ENCODE results near the gene ASXL3.
A peak's percentile ranks its signal among the peaks of the same experiment; 100 is the strongest.

The ASXL3 gene

GRCh38 chr18:33699372-33699771 is 121.4 kb downstream of the ASXL3 start:
- no peak for TF ChIP-seq ZFP30 (CRISPR knock-in tag; IDR thresholded peaks at IDR 0.05)
- no peak for TF ChIP-seq POU6F1 (CRISPR knock-in tag; IDR thresholded peaks at IDR 0.05; ENCODE audit: borderline replicate concordance, low read depth)
- TF ChIP-seq GLIS3 (CRISPR knock-in tag; IDR thresholded peaks at IDR 0.05): no peak
- no peak for TF ChIP-seq CREB5 (CRISPR knock-in tag; IDR thresholded peaks at IDR 0.05; ENCODE audit: low read depth)
- TF ChIP-seq CSRNP3 (CRISPR knock-in tag; IDR thresholded peaks at IDR 0.05): no peak
- no peak for TF ChIP-seq SNAI2 (CRISPR knock-in tag; IDR thresholded peaks at IDR 0.05)
- TF ChIP-seq CSDC2 (CRISPR knock-in tag; IDR thresholded peaks at IDR 0.05): no peak
- TF ChIP-seq TSHZ2 (CRISPR knock-in tag; IDR thresholded peaks at IDR 0.05): no peak
- ATAC-seq: no peak

GRCh38 chr18:33700513-33700976 is 122.5 kb downstream of the ASXL3 start:
- TF ChIP-seq ZNF70 (CRISPR knock-in tag; IDR thresholded peaks at IDR 0.05) (no peak), CSRNP3 (CRISPR knock-in tag; IDR thresholded peaks at IDR 0.05) (no peak), OSR1 (CRISPR knock-in tag; IDR thresholded peaks at IDR 0.05) (no peak), BACH2 (CRISPR knock-in tag; IDR thresholded peaks at IDR 0.05; ENCODE audit: borderline replicate concordance) (no peak), POU6F1 (CRISPR knock-in tag; IDR thresholded peaks at IDR 0.05; ENCODE audit: borderline replicate concordance, low read depth) (no peak), PPARA (CRISPR knock-in tag; IDR thresholded peaks at IDR 0.05; ENCODE audit: borderline replicate concordance) (no peak), CSDC2 (CRISPR knock-in tag; IDR thresholded peaks at IDR 0.05) (no peak)
- no peak for ATAC-seq

- TF ChIP-seq SNAI2 (CRISPR knock-in tag; IDR thresholded peaks at IDR 0.05) (no peak), TCF4 (CRISPR knock-in tag; IDR thresholded peaks at IDR 0.05; ENCODE audit: borderline replicate concordance) (peak; percentile 57; the same call in 1 of the 2 replicates), ZNF565 (CRISPR knock-in tag; conservative IDR thresholded peaks at IDR 0.05; ENCODE audit: low read depth) (no peak), TSHZ2 (CRISPR knock-in tag; IDR thresholded peaks at IDR 0.05) (no peak), ZC3H10 (CRISPR knock-in tag; IDR thresholded peaks at IDR 0.05) (no peak), ARNTL (CRISPR knock-in tag; IDR thresholded peaks at IDR 0.05; ENCODE audit: borderline replicate concordance, low read depth) (no peak)
- ATAC-seq: no peak
Measured at GRCh38 chr18:33702625-33703024, 124.6 kb downstream of the ASXL3 start.
